ENCODE measurements around the gene ACOX1. TPM values are rescaled to one million over a fixed set of nuclear protein-coding genes. Genes with fewer than 3 reads are reported as not detected.

The ACOX1 gene
- total and polyA plus RNA-seq, 2 donors from 2014 or later = 24.7 to 60.6 TPM

DNA sequence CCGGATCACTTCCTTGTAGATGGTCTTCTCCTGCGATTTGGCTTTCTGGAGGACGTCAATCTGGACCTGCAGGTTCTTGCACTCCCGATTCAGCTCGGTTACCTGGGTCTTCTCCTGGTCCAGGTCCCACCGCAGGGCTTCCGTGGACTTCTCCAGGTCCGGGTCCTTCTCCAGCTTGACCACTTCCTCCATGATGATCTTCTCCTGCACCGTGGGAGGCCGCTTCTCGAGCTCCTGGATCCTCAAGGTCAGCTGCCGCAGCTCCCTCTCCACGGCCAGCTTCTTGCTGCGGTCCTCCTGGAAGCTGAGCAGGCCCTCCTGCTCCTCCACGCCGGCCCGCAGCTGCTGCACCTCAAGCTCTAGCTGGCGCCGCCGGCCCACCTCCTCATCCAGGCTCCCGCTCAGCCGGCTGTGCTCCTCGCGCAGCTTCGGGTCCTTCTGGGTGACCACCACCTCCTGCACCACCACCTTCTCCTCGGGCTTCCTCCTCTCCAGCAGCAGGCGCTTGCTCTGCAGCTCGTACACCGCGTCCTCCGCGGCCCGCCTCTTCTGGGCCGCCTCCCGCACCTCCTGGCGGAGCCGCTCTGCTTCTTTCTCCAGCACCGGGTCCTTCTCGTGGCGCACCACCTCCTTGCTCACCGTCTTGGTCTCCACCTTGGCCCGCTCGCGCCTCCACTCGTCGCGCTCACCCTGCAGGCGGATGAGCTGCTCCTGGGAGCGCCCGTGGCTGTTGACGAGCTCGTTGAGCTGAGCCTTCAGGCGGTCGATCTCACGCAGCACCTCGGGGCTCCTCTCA is 29.9 kb upstream of the ACOX1 start:
- DNase-seq (peak in 1 of 5 donors; percentile 71), FAIRE-seq (no peak)
- Histone ChIP-seq H3K9ac (ENCODE audit: low read length in 3 of 3) (no peak overlapping the region), H3K4me3 (ENCODE audit: low read length in 3 of 3) (no peak overlapping the region), H3K4me1 (ENCODE audit: control insufficient read depth in 2 of 3, insufficient read depth in 2 of 3, low read depth in 1 of 3, low read length in 3 of 3) (no peaks in the 10 kb centered on the region), H3K9me3 (ENCODE audit: control insufficient read depth in 2 of 3, insufficient read depth in 1 of 3, low read length in 3 of 3) (no peaks in the 10 kb centered on the region), H3K27ac (ENCODE audit: low read depth in 2 of 2, low read length in 2 of 2) (no peak overlapping the region), H3K36me3 (ENCODE audit: control insufficient read depth in 2 of 3, insufficient read depth in 3 of 3, low read length in 3 of 3) (peaks cover 0 to 7% (median 6%) of the 10 kb centered on the region in 3 donors), H3K27me3 (ENCODE audit: control insufficient read depth, insufficient read depth, low read length) (no peaks in the 10 kb centered on the region)
- intact Hi-C loops (cut with DNase I) = loop anchor here (10.0 kb wide), 1 partner anchor 94 kb away; no protein-coding TSS in a partner anchor
- TF ChIP-seq, protein P1, sequence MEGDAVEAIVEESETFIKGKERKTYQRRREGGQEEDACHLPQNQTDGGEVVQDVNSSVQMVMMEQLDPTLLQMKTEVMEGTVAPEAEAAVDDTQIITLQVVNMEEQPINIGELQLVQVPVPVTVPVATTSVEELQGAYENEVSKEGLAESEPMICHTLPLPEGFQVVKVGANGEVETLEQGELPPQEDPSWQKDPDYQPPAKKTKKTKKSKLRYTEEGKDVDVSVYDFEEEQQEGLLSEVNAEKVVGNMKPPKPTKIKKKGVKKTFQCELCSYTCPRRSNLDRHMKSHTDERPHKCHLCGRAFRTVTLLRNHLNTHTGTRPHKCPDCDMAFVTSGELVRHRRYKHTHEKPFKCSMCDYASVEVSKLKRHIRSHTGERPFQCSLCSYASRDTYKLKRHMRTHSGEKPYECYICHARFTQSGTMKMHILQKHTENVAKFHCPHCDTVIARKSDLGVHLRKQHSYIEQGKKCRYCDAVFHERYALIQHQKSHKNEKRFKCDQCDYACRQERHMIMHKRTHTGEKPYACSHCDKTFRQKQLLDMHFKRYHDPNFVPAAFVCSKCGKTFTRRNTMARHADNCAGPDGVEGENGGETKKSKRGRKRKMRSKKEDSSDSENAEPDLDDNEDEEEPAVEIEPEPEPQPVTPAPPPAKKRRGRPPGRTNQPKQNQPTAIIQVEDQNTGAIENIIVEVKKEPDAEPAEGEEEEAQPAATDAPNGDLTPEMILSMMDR (IDR thresholded peaks at IDR 0.05; ENCODE audit: borderline replicate concordance, extremely low read depth, insufficient read depth) = no peak

DNA sequence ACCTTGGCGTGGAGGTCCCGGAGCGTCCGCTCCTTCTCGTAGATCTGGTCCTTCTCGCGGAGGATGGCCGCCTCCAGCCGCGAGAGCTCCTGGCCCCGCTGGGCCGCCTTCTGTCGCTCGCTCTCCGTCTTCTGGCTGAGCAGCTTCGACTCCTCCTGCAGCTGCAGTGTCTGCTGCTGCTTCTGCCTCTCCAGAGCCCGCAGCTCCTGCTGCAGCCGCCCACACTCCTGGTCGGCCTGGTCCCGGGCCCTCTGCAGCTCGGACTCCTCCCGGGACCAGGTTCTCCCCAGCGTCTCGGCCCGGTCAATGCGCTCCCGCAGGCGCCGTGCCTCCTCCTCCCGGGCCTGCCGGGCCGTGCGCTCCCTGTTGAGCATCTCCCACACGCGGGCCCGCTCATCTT is 29.2 kb upstream of the ACOX1 start:
- DNase-seq = no peak
- no peaks in the 10 kb centered on the region for H3K27me3 ChIP-seq (ENCODE audit: control insufficient read depth, insufficient read depth, low read length)
- H3K36me3 ChIP-seq (ENCODE audit: control insufficient read depth in 2 of 3, insufficient read depth in 3 of 3, low read length in 3 of 3) = peaks cover 0 to 7% (median 6%) of the 10 kb centered on the region in 3 donors
- H3K4me1 ChIP-seq (ENCODE audit: control insufficient read depth in 2 of 3, insufficient read depth in 2 of 3, low read depth in 1 of 3, low read length in 3 of 3) = peaks cover 0 to under 1% (median 0%) of the 10 kb centered on the region in 3 donors
- no peak overlapping the region for H3K9ac ChIP-seq (ENCODE audit: low read length in 3 of 3)
- TF ChIP-seq, protein P1 (IDR thresholded peaks at IDR 0.05; ENCODE audit: borderline replicate concordance, extremely low read depth, insufficient read depth) = no peak
- no peak overlapping the region for H3K27ac ChIP-seq (ENCODE audit: low read depth in 2 of 2, low read length in 2 of 2)
- no peak overlapping the region for H3K4me3 ChIP-seq (ENCODE audit: low read length in 3 of 3)
- no peak for FAIRE-seq
- no peaks in the 10 kb centered on the region for H3K9me3 ChIP-seq (ENCODE audit: control insufficient read depth in 2 of 3, insufficient read depth in 1 of 3, low read length in 3 of 3)
- intact Hi-C loops (cut with DNase I) = loop anchor here (10.0 kb wide), 1 partner anchor 93 kb away; no protein-coding TSS in a partner anchor

DNA sequence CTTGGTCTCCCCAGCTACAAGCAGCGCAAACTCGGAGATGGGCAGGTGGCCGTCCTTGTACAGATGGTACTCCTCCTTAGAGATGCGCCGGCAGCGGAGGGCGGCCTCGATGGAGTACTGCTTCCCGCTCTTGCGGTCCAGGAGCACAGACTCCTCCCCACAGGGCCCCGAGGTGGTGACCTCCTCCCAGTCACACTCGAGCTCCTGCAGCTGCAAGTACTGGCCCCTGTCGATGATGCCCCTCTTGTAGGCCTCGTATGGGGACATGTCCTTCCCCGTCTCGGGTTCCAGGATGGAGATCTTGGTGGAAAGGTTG is 28.8 kb upstream of the ACOX1 start:
- TF ChIP-seq, protein P1 (IDR thresholded peaks at IDR 0.05; ENCODE audit: borderline replicate concordance, extremely low read depth, insufficient read depth) = no peak
- Histone ChIP-seq H3K9me3 (ENCODE audit: control insufficient read depth in 2 of 3, insufficient read depth in 1 of 3, low read length in 3 of 3) (no peaks in the 10 kb centered on the region), H3K4me3 (ENCODE audit: low read length in 3 of 3) (no peak overlapping the region), H3K4me1 (ENCODE audit: control insufficient read depth in 2 of 3, insufficient read depth in 2 of 3, low read depth in 1 of 3, low read length in 3 of 3) (peaks cover 0 to 4% (median 0%) of the 10 kb centered on the region in 3 donors), H3K27me3 (ENCODE audit: control insufficient read depth, insufficient read depth, low read length) (no peaks in the 10 kb centered on the region), H3K9ac (ENCODE audit: low read length in 3 of 3) (no peak overlapping the region), H3K36me3 (ENCODE audit: control insufficient read depth in 2 of 3, insufficient read depth in 3 of 3, low read length in 3 of 3) (peaks cover 0 to 7% (median 6%) of the 10 kb centered on the region in 3 donors), H3K27ac (ENCODE audit: low read depth in 2 of 2, low read length in 2 of 2) (no peak overlapping the region)
- intact Hi-C loops (cut with DNase I) = loop anchor here (10.0 kb wide), 1 partner anchor 93 kb away; no protein-coding TSS in a partner anchor
- no peak for FAIRE-seq
- DNase-seq = peak in 1 of 5 donors; percentile 75
